Measurements from ENCODE around the gene UNC119B. TPM values are rescaled to one million over a fixed set of nuclear protein-coding genes. Genes with fewer than 3 reads are reported as not detected.

The UNC119B gene
- total and polyA plus RNA-seq, 8 donors = 6.6 to 18.9 (median 14.6) TPM

- no peak for DNase-seq
- 11 to 24% methylated on average over 2 of the region's 2 CpGs for WGBS, 2 donors
- TF ChIP-seq, protein P1, sequence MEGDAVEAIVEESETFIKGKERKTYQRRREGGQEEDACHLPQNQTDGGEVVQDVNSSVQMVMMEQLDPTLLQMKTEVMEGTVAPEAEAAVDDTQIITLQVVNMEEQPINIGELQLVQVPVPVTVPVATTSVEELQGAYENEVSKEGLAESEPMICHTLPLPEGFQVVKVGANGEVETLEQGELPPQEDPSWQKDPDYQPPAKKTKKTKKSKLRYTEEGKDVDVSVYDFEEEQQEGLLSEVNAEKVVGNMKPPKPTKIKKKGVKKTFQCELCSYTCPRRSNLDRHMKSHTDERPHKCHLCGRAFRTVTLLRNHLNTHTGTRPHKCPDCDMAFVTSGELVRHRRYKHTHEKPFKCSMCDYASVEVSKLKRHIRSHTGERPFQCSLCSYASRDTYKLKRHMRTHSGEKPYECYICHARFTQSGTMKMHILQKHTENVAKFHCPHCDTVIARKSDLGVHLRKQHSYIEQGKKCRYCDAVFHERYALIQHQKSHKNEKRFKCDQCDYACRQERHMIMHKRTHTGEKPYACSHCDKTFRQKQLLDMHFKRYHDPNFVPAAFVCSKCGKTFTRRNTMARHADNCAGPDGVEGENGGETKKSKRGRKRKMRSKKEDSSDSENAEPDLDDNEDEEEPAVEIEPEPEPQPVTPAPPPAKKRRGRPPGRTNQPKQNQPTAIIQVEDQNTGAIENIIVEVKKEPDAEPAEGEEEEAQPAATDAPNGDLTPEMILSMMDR (IDR thresholded peaks at IDR 0.05) = no peak
- Histone ChIP-seq H3K36me3 (peaks cover 0 to 16% (median 15%) of the 10 kb centered on the region in 3 donors), H3K27me3 (no peaks in the 10 kb centered on the region), H3K4me1 (peaks cover 0 to 16% (median 11%) of the 10 kb centered on the region in 3 donors), H3K27ac (peak overlapping the region in 2 of 4 donors; percentile 9 to 47), H3K9me3 (no peaks in the 10 kb centered on the region), H3K4me3 (no peak overlapping the region)
- peak; percentile 21 to 54 (median 43) for ATAC-seq
- FAIRE-seq = peak; percentile 13
- intact Hi-C loops (cut with DNase I) = loop anchor here in 1 of 3 donors (10.0 kb wide), 1 partner anchor 74 kb away; the partner anchor contains the start of gene CABP1
These were observed 8.8 kb downstream of the UNC119B start for GRCh38 chr12:120719072-120719471.

- 47 to 56% methylated on average over 11 of the region's 11 CpGs for WGBS, 2 donors
- Histone ChIP-seq H3K4me3 (no peak overlapping the region), H3K27me3 (no peaks in the 10 kb centered on the region), H3K9me3 (no peaks in the 10 kb centered on the region), H3K4me1 (peaks cover 0 to 16% (median 11%) of the 10 kb centered on the region in 3 donors), H3K36me3 (peaks cover 0 to 14% (median 12%) of the 10 kb centered on the region in 3 donors), H3K27ac (peak overlapping the region in 2 of 4 donors; percentile 6 to 47)
- DNase-seq = no peak
- peak; percentile 18 to 61 (median 54) for ATAC-seq
- TF ChIP-seq, protein P1 (IDR thresholded peaks at IDR 0.05) = no peak
- no peak for FAIRE-seq
- intact Hi-C loops (cut with DNase I) = loop anchor here in 1 of 3 donors (10.0 kb wide), 1 partner anchor 75 kb away; the partner anchor contains the start of gene CABP1
These were observed 9.4 kb downstream of the UNC119B start for GRCh38 chr12:120719496-120720233.

DNA sequence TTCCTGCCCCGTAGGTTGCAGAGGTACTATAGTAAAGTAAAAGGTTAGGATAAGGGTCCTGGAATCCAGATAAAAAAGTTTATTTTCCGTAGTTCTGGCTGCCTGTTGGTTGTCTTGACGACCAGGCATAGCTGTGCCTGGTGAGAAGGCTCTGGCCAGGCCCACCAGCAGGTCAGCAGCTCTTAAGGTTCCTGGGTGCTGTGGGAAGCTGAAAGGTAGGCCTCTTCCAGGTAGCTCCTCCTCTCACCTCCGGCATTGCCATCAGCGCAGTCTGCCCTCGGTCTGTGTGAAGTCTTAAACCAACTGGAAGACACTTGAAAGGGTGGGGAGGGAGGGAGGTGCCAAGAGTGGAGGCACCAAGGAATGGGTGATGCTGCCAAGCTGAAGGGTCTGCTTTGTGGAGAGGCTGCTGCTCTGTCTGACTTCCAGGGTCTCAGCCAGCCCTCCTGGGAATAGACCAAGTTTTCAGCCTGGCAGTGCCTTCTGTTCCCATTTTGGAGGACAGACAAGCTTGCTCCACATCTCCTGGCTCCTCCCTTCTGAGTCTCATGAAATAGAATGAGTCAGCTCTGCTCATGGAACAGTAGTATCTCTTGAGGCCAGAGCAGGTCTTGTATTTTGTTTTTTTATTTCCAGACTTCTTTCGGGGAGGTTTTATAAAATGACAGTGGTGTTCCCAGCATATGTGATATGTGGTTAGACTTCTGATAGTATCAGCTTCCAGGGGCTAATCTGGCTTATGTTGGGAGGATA is 10.2 kb downstream of the UNC119B start:
- no peaks in the 10 kb centered on the region for H3K9me3 ChIP-seq
- FAIRE-seq = no peak
- H3K4me3 ChIP-seq = no peak overlapping the region
- ATAC-seq = peak in 3 of 4 donors; percentile 4 to 56 (median 10)
- H3K27ac ChIP-seq = no peak overlapping the region
- intact Hi-C loops (cut with DNase I) = no loop called here
- peaks cover 0 to 9% (median 9%) of the 10 kb centered on the region in 3 donors for H3K36me3 ChIP-seq
- H3K4me1 ChIP-seq = peaks cover 0 to 16% (median 11%) of the 10 kb centered on the region in 3 donors
- TF ChIP-seq, protein P1 (IDR thresholded peaks at IDR 0.05) = no peak
- peak in 1 of 6 donors; percentile 6 for DNase-seq
- H3K27me3 ChIP-seq = no peaks in the 10 kb centered on the region
- 71 to 78% methylated on average over 7 of the region's 7 CpGs for WGBS, 2 donors

GRCh38 chr12:120720987-120721801 is 10.9 kb downstream of the UNC119B start:
- WGBS, 2 donors = 90 to 96% methylated on average over 10 of the region's 10 CpGs
- H3K36me3 ChIP-seq = peaks cover 0 to 9% (median 9%) of the 10 kb centered on the region in 3 donors

More at GRCh38 chr12:120720987-120721801, 10.9 kb downstream of the UNC119B start:
- H3K9me3 ChIP-seq = no peaks in the 10 kb centered on the region
- FAIRE-seq = no peak
- intact Hi-C loops (cut with DNase I) = no loop called here
- ATAC-seq = no peak
- TF ChIP-seq, protein P1 (IDR thresholded peaks at IDR 0.05) = no peak
- H3K4me1 ChIP-seq = peaks cover 0 to 16% (median 11%) of the 10 kb centered on the region in 3 donors
- H3K27ac ChIP-seq = no peak overlapping the region
- no peaks in the 10 kb centered on the region for H3K27me3 ChIP-seq
- DNase-seq = no peak
- H3K4me3 ChIP-seq = no peak overlapping the region

Data from pancreas (tissue), 10 donors.